Thyroid gland (tissue), 4 donors: Measurements from ENCODE around the gene SEC14L2.

Experiments
- CTCF ChIP-seq, 6 experiments: fragments of 200-600 bp in 3 of 6; fragments of 450-650 bp in 3 of 6; sonication (generic) in 3 of 6; IDR thresholded peaks; one replicate each; pipeline ENCODE4 v1.5.1; 2016 to 2019; ENCODE audit warnings: antibody characterized with exemption in 6 of 6, mild to moderate bottlenecking in 2 of 6, inconsistent platforms in 1 of 6, moderate library complexity in 1 of 6
- POLR2A ChIP-seq, 2 donors: fragments of 450-650 bp; IDR thresholded peaks; one replicate each; pipeline ENCODE4 v1.6.1; 2017; ENCODE audit warnings: antibody characterized with exemption in 2 of 2, mild to moderate bottlenecking in 2 of 2, moderate library complexity in 1 of 2

- TF ChIP-seq POLR2A (IDR thresholded peaks at IDR 0.05) (no peak), CTCF (IDR thresholded peaks at IDR 0.05) (no peak)
Measured at GRCh38 chr22:30368420-30368819, 28.4 kb upstream of the SEC14L2 start.
